ENCODE measurements around the gene EPOP. TPM values are rescaled to one million over a fixed set of nuclear protein-coding genes. Genes with fewer than 3 reads are reported as not detected.

EPOP gene
- total and polyA plus RNA-seq, 2 experiments from 2014 or later, result 0.42 to 2.4 TPM

- Mint-ChIP-seq H3K4me3 (no peak overlapping the region), H3K27me3 (ENCODE audit: insufficient read depth, low read depth, poor library complexity) (peaks cover 4% of the 10 kb centered on the region), H3K4me1 (peaks cover 10% of the 10 kb centered on the region), H3K9me3 (peaks cover under 1% of the 10 kb centered on the region; the same call in 2 of the 3 replicates), H3K27ac (no peak overlapping the region), H3K36me3 (ENCODE audit: low read depth) (no peaks in the 10 kb centered on the region)
- Histone ChIP-seq H3K79me2 (replicated peaks; ENCODE audit: insufficient read depth) (no peaks in the 10 kb centered on the region), H3K4me3 (no peak overlapping the region), H4K20me1 (replicated peaks; ENCODE audit: insufficient read depth) (no peaks in the 10 kb centered on the region), H3K4me2 (no peak overlapping the region), H3F3A (replicated peaks; ENCODE audit: low read depth) (no peaks in the 10 kb centered on the region), H3K4me1 (ENCODE audit: insufficient read depth) (peaks cover 6% of the 10 kb centered on the region; the same call in 1 of the 2 replicates), H3K36me3 (ENCODE audit: insufficient read depth) (no peaks in the 10 kb centered on the region), H3K27me3 (ENCODE audit: insufficient read depth) (no peaks in the 10 kb centered on the region), H3K9me2 (ENCODE audit: insufficient read depth) (no peaks in the 10 kb centered on the region), H3K27ac (ENCODE audit: low read depth) (no peak overlapping the region), H2AFZ (no peak overlapping the region)
- TF ChIP-seq EZH2 (IDR thresholded peaks at IDR 0.05; ENCODE audit: low read depth, unreplicated experiment), result no peak
- TF ChIP-seq POLR2AphosphoS5 (IDR thresholded peaks at IDR 0.05; ENCODE audit: low read depth), result no peak
- TF ChIP-seq NANOG (IDR thresholded peaks at IDR 0.05; ENCODE audit: borderline replicate concordance), result no peak
- TF ChIP-seq STAT1 (IDR thresholded peaks at IDR 0.05; ENCODE audit: unreplicated experiment), result no peak
- no peak for TF ChIP-seq ZNF462 (CRISPR knock-in tag; IDR thresholded peaks at IDR 0.05)
- no peak for TF ChIP-seq REST (IDR thresholded peaks at IDR 0.05; ENCODE audit: unreplicated experiment)
- TF ChIP-seq, protein P1, sequence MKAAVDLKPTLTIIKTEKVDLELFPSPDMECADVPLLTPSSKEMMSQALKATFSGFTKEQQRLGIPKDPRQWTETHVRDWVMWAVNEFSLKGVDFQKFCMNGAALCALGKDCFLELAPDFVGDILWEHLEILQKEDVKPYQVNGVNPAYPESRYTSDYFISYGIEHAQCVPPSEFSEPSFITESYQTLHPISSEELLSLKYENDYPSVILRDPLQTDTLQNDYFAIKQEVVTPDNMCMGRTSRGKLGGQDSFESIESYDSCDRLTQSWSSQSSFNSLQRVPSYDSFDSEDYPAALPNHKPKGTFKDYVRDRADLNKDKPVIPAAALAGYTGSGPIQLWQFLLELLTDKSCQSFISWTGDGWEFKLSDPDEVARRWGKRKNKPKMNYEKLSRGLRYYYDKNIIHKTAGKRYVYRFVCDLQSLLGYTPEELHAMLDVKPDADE (IDR thresholded peaks at IDR 0.05), result no peak
- no peak for TF ChIP-seq EZH2phosphoT487 (IDR thresholded peaks at IDR 0.05; ENCODE audit: unreplicated experiment)
- DNase-seq (ENCODE audit: low spot score) (no peak), ATAC-seq (no peak)
These were observed 36.8 kb downstream of the EPOP start for GRCh38 chr17:38637951-38638350.

Measured in GM23338 (cell line).